ENCODE data around the gene TUBB3.

GRCh38 chr16:89920723-89921122 is 2.4 kb upstream of the TUBB3 start:
- TF ChIP-seq POLR2A (IDR thresholded peaks at IDR 0.05) (no peak), CTCF (IDR thresholded peaks at IDR 0.05) (no peak)
